Common myeloid progenitor, CD34-positive (primary cell): ENCODE measurements around the gene TUBA4A.
A peak's percentile ranks its signal among the peaks of the same experiment; 100 is the strongest.

Source experiments
- CTCF ChIA-PET: fragments of 350-600 bp; sonication (Branson Sonifier 250); formaldehyde crosslinking; loops from one replicate; lab custom pipeline; 2021; ENCODE audit warnings: antibody characterized with exemption; lab: Charles Lee
- POLR2A ChIA-PET: fragments of 350-600 bp; sonication (Branson Sonifier 250); formaldehyde crosslinking; loops from one replicate; lab custom pipeline; 2021; ENCODE audit warnings: antibody characterized with exemption; lab: Charles Lee
- DNase-seq, 3 donors: peaks; one replicate each; pipeline versions ENCODE4 v3.0.0 to v3.0.0-alpha.2; 2013
- H3K27ac ChIP-seq, 2 experiments: 1 replicate in 1 of 2; 2 replicates in 1 of 2; pipeline ENCODE4 v1.7.0; 2013; ENCODE audit warnings: inconsistent platforms in 2 of 2, low read length in 2 of 2, mild to moderate bottlenecking in 2 of 2, low read depth in 1 of 2, moderate library complexity in 1 of 2; ENCODE audit not compliant: severe bottlenecking in 2 of 2, insufficient read depth in 1 of 2, poor library complexity in 1 of 2
- H3K27me3 ChIP-seq, 5 experiments: replicated peaks in 2 of 5; 1 replicate in 3 of 5; 2 replicates in 2 of 5; pipeline versions ENCODE4 v1.6.1 to v1.7.0; 2013; ENCODE audit warnings: low read length in 4 of 5, mild to moderate bottlenecking in 2 of 5, moderate library complexity in 2 of 5, inconsistent platforms in 1 of 5; ENCODE audit not compliant: insufficient read depth in 5 of 5, control insufficient read depth in 4 of 5
- H3K36me3 ChIP-seq, 4 experiments: 1 replicate in 2 of 4; 2 replicates in 2 of 4; pipeline versions ENCODE4 v1.6.1 to v1.7.0; 2013; ENCODE audit warnings: low read length in 3 of 4, control low read depth in 1 of 4, mild to moderate bottlenecking in 1 of 4; ENCODE audit not compliant: control insufficient read depth in 4 of 4, insufficient read depth in 4 of 4
- H3K4me1 ChIP-seq, 4 experiments: 1 replicate in 3 of 4; 2 replicates in 1 of 4; pipeline versions ENCODE4 v1.6.1 to v1.7.1; 2013; ENCODE audit warnings: low read length in 3 of 4, mild to moderate bottlenecking in 3 of 4, control low read depth in 1 of 4, inconsistent platforms in 1 of 4, moderate library complexity in 1 of 4; ENCODE audit not compliant: control insufficient read depth in 4 of 4, insufficient read depth in 4 of 4; ENCODE audit errors: control extremely low read depth in 1 of 4
- H3K4me3 ChIP-seq, 7 experiments: 1 replicate in 4 of 7; 2 replicates in 3 of 7; pipeline versions ENCODE4 v1.5.1 to v1.7.0; 2013; ENCODE audit warnings: mild to moderate bottlenecking in 7 of 7, low read length in 6 of 7, moderate library complexity in 6 of 7, inconsistent platforms in 2 of 7, low read depth in 2 of 7, control low read depth in 1 of 7; ENCODE audit not compliant: insufficient read depth in 4 of 7, control insufficient read depth in 1 of 7; ENCODE audit errors: extremely low read depth in 1 of 7
- H3K9me3 ChIP-seq, 5 experiments: 1 replicate in 4 of 5; 2 replicates in 1 of 5; pipeline versions ENCODE4 v1.6.1 to v1.7.1; 2013; ENCODE audit warnings: low read length in 4 of 5, mild to moderate bottlenecking in 2 of 5, inconsistent platforms in 1 of 5, low read depth in 1 of 5, moderate library complexity in 1 of 5; ENCODE audit not compliant: control insufficient read depth in 4 of 5, insufficient read depth in 2 of 5; ENCODE audit errors: control extremely low read depth in 1 of 5
- WGBS: methylation state at CpG from one replicate; pipeline ENCODE4 v1.1.5; 2013; ENCODE audit not compliant: insufficient coverage; 5-methylcytosine and 5-hydroxymethylcytosine counted together

TUBA4A gene

GRCh38 chr2:219277703-219278654 is 24.3 kb upstream of the TUBA4A start:
- peak in 2 of 3 donors; percentile 64 to 65 for DNase-seq
- 28% methylated on average over 23 of the region's 25 CpGs for WGBS
- CTCF ChIA-PET: interaction anchor here (0.9 to 18.3 kb wide), 24 partner anchors 8 to 111 kb away, joined by 3 to 381 read pairs (median 4); partner anchors contain the start of genes GLB1L, STK16, TUBA4A and TUBA4B
- H3K27ac ChIP-seq: peak overlapping the region; percentile 68 to 84
- H3K9me3 ChIP-seq: no peaks in the 10 kb centered on the region
- peaks cover 8 to 32% (median 28%) of the 10 kb centered on the region in 4 experiments for H3K4me1 ChIP-seq
- peaks cover 0 to 14% (median 5%) of the 10 kb centered on the region in 4 experiments for H3K36me3 ChIP-seq
- POLR2A ChIA-PET: interaction anchor here (1.7 kb wide), 1 partner anchor 17 kb away, joined by 12 read pairs; no protein-coding TSS in a partner anchor
- H3K4me3 ChIP-seq: peak overlapping the region in 6 of 7 experiments; percentile 58 to 77 (median 66)
- H3K27me3 ChIP-seq: peaks cover 0 to 4% (median 0%) of the 10 kb centered on the region in 5 experiments

GRCh38 chr2:219274361-219274921 is 20.7 kb upstream of the TUBA4A start:
- 88% methylated on average over 5 of the region's 6 CpGs for WGBS
- Histone ChIP-seq H3K27ac (no peak overlapping the region), H3K4me3 (no peak overlapping the region), H3K27me3 (peaks cover 0 to 11% (median 0%) of the 10 kb centered on the region in 5 experiments), H3K4me1 (peaks cover 8 to 19% (median 18%) of the 10 kb centered on the region in 4 experiments), H3K9me3 (no peaks in the 10 kb centered on the region), H3K36me3 (no peaks in the 10 kb centered on the region)
- POLR2A ChIA-PET: interaction anchor here (1.2 kb wide), 1 partner anchor 21 kb away, joined by 3 read pairs; the partner anchor contains the start of genes TUBA4A and TUBA4B
- DNase-seq: no peak
- CTCF ChIA-PET: interaction anchor here (0.7 to 18.3 kb wide), 4 partner anchors 20 to 77 kb away, joined by 3 to 381 read pairs (median 43); partner anchors contain the start of genes TUBA4A and TUBA4B

- H3K4me3 ChIP-seq: no peak overlapping the region
- no peaks in the 10 kb centered on the region for H3K36me3 ChIP-seq
- ChIA-PET CTCF (interaction anchor here (0.7 to 18.3 kb wide), 5 partner anchors 13 to 78 kb away, joined by 3 to 381 read pairs (median 6); partner anchors contain the start of genes TUBA4A and TUBA4B), POLR2A (interaction anchor here (1.2 kb wide), 1 partner anchor 21 kb away, joined by 3 read pairs; the partner anchor contains the start of genes TUBA4A and TUBA4B)
- 94% methylated on average over 2 of the region's 3 CpGs for WGBS
- H3K9me3 ChIP-seq: no peaks in the 10 kb centered on the region
- peaks cover 8 to 17% (median 16%) of the 10 kb centered on the region in 4 experiments for H3K4me1 ChIP-seq
- no peak overlapping the region for H3K27ac ChIP-seq
- no peak for DNase-seq
- H3K27me3 ChIP-seq: peaks cover 0 to 11% (median 0%) of the 10 kb centered on the region in 5 experiments
These were observed 20.2 kb upstream of the TUBA4A start for GRCh38 chr2:219273937-219274336.

- H3K9me3 ChIP-seq: no peaks in the 10 kb centered on the region
- no peaks in the 10 kb centered on the region for H3K36me3 ChIP-seq
- H3K27me3 ChIP-seq: peaks cover 0 to 11% (median 0%) of the 10 kb centered on the region in 5 experiments
- POLR2A ChIA-PET: no interaction called here
- CTCF ChIA-PET: interaction anchor here (0.9 to 18.3 kb wide), 3 partner anchors 11 to 22 kb away, joined by 3 to 381 read pairs (median 6); no protein-coding TSS in a partner anchor
- no CpG with 5 or more reads among the region's 2 CpGs for WGBS
- DNase-seq: no peak
- no peak overlapping the region for H3K4me3 ChIP-seq
- H3K4me1 ChIP-seq: peaks cover under 1 to 8% (median 7%) of the 10 kb centered on the region in 4 experiments
- no peak overlapping the region for H3K27ac ChIP-seq
These were observed 19.3 kb upstream of the TUBA4A start for GRCh38 chr2:219272995-219273394.

GRCh38 chr2:219272356-219272755 is 18.6 kb upstream of the TUBA4A start:
- WGBS: 100% methylated on average over 3 of the region's 4 CpGs
- no peak overlapping the region for H3K27ac ChIP-seq
- ChIA-PET POLR2A (no interaction called here), CTCF (interaction anchor here (0.9 to 18.3 kb wide), 3 partner anchors 12 to 23 kb away, joined by 3 to 381 read pairs (median 6); no protein-coding TSS in a partner anchor)
- H3K9me3 ChIP-seq: no peaks in the 10 kb centered on the region
- H3K27me3 ChIP-seq: peaks cover 0 to 11% (median 0%) of the 10 kb centered on the region in 5 experiments
- no peak for DNase-seq
- peaks cover 0 to 1% (median under 1%) of the 10 kb centered on the region in 4 experiments for H3K4me1 ChIP-seq
- no peak overlapping the region for H3K4me3 ChIP-seq
- H3K36me3 ChIP-seq: no peaks in the 10 kb centered on the region

- H3K9me3 ChIP-seq: no peaks in the 10 kb centered on the region
- no peak for DNase-seq
- ChIA-PET POLR2A (no interaction called here), CTCF (interaction anchor here (1.0 to 18.3 kb wide), 3 partner anchors 9 to 24 kb away, joined by 3 to 381 read pairs (median 4); no protein-coding TSS in a partner anchor)
- H3K27me3 ChIP-seq: peaks cover 0 to 11% (median 0%) of the 10 kb centered on the region in 5 experiments
- no peak overlapping the region for H3K4me3 ChIP-seq
- H3K4me1 ChIP-seq: no peaks in the 10 kb centered on the region
- 100% methylated on average over 2 of the region's 2 CpGs for WGBS
- H3K27ac ChIP-seq: no peak overlapping the region
- no peaks in the 10 kb centered on the region for H3K36me3 ChIP-seq
These were observed 17.3 kb upstream of the TUBA4A start for GRCh38 chr2:219271021-219271420.
